Tongue (tissue), 2 donors: Measurements from ENCODE around the gene CABP1. TPM values are rescaled to one million over a fixed set of nuclear protein-coding genes. Genes with fewer than 3 reads are reported as not detected.
A peak's percentile ranks its signal among the peaks of the same experiment; 100 is the strongest.

ENCODE experiments used
- DNase-seq: peaks from one replicate; pipeline ENCODE4 v3.0.0-alpha.2; 2015
- total RNA-seq: library from RNA; depleted of rRNA; stranded (reverse); fragments of >200 nt; gene quantifications from one replicate; pipeline ENCODE4 v1.2.3, GENCODE V29; 2014

CABP1 gene
- total RNA-seq, 1 donor from 2014 or later = 0.51 TPM

DNA sequence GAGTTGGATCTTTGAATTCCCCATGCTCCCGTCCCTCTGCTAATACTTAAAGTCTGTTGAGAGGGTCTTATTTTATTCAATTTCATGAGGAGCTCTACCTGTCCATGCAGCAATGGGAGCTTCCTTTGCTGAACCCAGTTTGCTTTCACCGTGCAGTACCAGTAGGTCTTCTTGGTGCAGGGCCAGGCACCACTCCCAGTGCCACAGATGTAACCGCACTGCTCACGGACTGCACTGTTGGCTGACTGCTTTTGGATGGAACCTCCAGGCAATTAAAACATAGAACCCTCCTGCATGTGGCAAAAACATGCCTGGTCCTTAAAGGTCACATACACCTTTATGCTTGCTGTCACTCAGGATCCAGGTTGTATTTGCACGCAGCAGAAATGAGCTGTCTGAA, 9.3 kb upstream of the CABP1 start:
- DNase-seq = no peak

DNA sequence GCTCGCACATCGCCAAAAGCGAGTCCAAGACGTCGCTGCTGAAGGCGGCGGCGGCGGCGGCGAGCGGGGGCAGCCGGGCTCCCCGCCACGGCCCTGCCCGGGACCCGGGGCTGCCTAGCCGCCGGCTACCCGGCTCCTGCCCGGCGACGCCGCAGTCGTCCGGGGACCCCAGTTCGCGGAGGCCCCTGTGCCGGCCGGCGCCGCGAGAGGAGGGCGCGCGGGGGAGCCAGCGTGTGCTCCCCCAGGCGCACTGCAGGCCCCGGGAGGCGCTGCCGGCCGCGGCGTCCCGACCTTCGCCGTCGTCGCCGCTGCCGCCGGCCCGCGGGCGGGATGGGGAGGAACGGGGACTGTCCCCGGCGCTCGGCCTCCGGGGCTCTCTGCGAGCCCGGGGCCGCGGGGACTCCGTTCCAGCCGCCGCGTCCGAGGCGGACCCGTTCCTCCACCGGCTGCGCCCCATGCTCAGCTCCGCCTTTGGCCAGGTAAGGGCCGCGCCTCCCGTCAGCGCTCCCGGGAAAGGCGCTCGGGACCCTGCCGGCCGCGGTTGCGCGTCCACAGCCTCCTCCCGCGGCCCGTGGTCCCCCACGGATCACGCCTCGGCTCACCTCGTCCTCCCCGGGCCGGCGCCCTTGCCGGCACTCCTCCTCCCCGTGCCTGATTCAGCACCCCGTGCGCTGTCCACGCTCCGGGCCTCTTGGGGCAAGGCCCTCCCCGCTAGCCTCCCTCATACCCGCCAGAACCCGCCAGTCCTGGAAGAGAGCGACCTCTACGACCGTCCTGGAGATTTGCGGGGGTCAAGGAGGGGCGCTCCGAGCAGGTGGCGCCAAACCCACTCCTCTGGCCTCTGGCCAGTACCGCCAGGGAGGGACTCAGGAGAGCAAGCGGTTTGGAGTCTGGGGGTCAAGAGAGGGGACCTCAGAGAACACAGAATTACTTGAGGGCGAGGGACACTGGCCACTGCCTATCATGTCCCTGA, 721 bp downstream of the CABP1 start:
- peak; percentile 71 for DNase-seq

DNA sequence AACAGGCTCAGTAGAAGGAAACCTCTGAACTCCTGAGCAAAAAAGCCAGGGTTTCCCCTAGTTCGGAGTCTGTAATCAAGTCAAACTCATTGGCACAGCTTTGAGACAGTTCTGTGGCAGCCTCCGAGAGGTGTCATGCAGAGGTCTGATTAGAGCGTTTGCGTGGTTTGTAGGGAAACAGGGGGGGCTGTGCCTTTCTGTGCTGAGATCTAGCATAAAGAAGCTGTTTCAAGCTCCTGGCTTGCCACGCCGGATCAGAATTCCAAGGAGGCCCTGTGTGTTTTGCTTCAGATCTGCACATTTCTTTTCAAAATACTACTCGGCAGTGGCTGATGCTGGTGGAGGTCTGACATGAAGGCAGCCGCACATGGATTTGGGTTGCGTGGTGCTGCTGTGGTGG, 1.7 kb downstream of the CABP1 start:
- DNase-seq = no peak

DNA sequence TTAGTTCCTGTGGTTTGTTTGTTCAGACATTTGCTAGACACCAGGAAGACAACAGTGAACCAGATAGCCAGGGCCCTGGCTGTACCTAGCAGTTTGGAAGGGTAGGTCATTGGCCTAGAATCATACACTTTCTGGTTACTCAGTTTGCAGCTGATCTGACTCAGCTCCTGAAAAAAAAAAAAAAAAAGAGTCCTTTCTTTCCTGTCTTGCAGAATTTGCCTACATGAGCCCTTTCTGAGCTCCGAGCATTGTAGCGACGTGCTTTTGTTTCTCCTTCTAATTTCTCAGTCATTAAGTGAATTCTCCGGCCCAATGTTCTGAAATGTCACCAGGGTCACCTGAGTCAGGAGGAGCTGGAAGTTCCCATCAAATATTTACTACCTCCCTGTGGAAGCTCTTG, 2.4 kb downstream of the CABP1 start:
- DNase-seq = no peak

DNA sequence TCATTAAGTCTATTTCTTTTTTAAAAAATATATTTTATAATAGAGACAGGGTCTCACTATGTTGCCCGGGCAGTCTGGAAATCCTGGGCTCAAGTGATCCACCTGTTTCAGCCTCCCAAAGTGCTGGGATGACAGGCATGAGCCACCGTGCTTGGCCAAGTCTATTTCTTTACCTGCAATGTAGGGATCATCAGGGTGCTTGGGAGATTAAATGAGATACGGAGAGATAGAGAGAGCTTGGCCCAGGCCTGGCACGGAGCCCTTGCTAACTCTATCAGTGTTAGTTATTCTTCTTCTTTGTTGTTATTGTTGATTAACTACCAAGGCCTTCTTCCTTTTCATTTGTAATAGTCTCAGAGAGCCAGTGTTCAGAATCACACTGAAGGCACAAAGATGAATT, 3.1 kb downstream of the CABP1 start:
- no peak for DNase-seq

DNA sequence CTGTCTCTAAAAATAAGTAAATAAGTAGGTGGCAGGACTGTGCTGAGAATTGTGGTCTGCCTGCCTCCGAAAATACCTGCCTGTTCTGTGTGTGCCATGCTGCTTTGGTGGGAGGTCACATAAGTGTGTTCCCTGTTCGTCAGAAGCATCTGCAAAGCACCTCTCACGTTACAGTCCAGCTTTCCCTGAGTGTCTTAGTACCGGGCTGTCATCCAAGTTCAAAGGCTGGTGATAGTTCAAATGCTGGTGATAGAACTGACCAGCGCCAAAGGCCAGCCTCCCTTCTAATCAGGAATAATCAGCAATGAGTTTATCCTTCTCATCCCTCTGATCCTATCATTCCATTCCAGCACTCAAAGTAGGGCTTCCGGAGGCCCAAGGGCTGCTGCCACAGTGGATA, 5.6 kb downstream of the CABP1 start:
- DNase-seq = no peak

DNA sequence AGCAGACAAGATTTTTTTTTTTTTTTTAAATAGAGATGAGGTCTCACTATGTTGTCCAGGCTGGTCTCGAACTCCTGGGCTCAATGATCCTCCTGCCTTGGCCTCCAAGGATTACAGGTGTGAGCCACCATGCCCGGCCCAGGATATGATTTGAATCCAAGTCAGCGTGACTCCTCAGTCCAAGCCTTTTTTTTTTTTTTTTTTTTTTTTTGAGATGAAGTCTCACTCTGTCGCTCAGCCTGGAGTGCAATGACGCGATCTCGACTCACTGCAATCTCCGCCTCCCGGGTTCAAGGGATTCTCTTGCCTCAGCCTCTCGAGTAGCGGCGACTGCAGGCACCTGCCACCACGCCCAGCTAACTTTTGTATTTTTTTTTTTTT, 6.9 kb downstream of the CABP1 start:
- DNase-seq = no peak

DNA sequence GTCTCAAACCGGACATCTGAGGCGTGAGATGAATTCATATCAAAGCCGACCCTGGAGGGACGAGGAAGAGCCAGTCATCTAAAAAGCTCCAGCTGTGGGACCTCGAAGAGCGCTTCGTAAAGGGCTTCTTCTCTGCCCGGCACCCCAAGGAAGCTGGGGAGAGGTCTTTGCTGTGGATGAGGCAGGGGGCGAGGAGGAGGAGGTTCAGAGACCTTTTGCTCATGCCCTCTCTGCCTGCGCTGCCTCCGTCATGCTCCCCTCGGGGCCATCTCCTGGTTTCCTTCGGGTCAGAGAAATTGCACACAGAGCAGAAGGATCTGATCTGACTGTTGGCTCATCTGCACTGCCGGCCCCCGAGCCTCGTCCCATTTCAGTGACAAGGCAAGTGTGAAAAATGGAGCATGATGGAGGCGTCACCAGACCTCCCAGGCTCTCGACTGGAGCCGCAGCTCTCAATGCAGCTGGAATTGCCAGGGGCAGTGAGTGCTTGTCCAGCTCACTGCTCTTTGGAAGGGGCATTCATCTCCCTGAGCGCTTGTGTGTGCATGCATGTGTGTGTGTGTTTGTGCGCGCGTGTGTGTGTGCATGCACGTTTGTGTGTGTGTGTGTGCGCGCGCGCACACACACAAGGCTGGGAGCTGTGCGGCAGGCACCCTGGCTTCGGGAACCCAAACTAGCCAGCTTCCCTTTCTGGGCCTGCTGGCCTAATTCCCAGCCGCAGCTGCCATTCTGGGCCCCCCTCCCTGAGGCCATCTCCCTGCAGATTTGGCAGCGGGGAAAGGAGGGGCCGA, 9.2 kb downstream of the CABP1 start:
- DNase-seq = peak; percentile 66

DNA sequence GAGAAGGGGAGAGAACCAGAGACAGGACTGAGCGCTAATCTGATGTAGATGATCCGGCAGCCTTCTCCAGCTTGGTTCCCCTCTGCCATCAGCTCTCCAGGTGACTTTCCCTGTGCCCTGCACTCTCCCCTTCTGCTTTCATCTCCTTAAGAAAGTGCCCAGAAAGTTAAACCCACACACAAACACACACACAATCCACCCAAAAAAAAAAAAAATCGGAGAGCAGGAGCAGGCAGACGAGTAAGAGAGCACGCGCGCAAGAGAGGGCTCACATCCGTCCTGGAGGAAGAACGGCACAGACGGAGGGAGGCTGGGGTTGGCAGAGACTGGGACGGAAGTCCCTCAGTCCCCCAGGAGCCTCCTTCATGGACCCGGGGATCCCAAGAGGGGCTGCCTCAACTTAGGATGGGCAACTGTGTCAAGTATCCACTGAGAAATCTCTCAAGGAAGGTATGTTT, 9.8 kb downstream of the CABP1 start:
- DNase-seq = no peak

DNA sequence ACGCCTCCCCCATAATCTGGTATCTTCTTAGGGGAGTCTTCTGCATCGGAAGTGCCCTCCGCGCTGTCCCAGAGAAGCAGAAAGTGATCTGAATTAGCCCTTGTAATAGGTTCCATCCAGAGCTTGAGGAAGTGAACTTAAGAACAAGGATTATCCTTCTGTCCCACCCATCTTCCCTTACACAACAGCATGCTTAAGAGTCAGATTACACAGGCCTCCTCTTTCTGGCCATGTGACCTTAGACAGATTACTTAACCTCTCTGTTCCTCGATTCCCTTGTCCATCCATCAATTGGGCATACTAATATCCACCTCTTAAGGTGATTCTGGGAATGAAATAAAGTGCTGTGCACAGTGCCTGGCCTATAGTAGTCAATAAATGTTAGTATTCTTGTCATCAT, 11.4 kb downstream of the CABP1 start:
- no peak for DNase-seq

DNA sequence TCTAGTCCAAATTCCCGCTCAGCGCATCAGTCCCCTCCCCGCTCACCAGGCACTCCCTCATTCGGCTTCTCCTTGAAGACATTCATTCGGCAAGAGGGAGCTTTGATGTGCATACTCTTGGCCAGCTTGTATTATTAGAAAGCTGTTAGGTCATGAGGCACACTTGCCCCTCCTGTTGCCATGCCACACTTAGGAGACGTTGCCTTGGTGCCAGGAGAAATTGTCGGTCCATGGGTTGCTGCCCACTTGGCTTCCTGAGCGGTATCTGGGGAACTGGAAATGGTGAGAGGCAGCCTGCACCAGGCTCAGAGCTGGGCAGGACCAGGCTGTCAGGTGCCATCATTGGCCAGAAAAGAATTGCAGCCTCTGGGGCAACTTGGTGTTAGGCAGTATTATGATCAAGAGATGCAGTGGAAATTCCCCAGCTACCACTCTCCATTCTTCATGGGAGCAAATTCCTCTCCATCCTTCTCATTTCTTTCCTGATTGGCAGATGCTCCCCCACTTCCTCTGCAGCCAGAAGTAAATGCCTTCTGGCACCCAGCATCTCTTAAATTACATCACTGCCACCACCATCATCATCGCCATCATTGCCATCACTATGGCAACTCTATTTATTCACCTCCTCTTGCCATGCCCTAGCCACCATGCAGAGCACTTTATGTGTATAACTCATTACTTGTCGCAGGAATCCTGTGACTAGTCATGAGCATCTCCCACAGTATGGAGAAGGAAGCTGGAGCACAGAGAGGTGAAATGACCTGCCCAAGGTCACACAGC, 12.4 kb downstream of the CABP1 start:
- no peak for DNase-seq

DNA sequence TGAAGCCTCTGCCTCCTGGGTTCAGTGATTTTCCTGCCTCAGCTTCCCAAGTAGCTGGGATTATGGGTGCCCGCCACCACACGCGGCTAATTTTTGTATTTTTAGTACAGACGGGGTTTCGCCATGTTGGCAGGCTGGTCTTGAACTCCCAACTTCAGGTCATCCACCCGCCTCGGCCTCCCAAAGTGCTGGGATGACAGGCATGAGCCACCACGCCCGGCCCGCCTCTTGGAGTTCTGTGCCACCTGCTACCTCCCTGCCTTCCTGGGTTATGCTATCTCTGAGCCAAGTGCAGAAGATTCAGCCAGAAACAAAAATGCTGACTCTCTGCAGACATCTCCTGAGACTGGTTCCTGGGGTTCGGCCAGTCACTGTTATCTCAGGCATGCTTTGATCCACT, 13.2 kb downstream of the CABP1 start:
- no peak for DNase-seq

DNA sequence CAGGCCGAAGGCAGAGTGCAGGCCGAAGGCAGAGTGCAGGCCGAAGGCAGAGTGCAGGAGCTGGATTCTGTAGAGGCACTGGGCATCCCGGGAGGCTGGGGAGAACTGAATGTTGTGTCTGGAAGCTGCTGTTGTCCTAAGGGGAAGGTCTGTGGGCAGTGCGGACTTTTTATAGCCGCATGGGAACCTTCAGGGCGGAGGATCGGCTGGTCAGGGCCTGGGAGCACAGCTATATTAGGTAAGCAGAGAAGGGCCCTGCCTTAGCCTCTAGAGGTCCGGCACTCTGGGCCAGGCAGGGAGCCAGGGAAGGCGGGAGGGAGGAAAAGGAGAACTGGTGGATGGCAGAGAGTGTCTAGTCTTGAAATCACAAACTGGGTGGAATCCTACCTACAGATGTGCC, 14.2 kb downstream of the CABP1 start:
- DNase-seq = peak; percentile 14

DNA sequence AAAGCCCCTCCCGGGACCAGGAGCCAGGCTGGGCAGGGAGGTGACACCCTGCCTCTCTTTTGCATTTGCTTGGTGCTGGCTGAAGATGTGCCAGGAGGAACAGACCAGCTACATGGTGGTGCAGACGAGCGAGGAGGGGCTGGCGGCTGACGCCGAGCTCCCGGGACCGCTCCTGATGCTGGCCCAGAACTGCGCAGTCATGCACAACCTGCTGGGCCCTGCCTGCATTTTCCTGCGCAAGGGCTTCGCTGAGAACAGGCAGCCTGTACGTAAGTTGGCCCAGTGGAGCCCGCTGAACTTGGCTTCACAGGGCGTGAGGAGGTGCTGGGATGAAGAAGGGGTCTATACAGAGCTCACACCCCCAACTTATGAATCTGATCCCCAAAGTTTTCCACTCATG, 15.6 kb downstream of the CABP1 start:
- DNase-seq = no peak

DNA sequence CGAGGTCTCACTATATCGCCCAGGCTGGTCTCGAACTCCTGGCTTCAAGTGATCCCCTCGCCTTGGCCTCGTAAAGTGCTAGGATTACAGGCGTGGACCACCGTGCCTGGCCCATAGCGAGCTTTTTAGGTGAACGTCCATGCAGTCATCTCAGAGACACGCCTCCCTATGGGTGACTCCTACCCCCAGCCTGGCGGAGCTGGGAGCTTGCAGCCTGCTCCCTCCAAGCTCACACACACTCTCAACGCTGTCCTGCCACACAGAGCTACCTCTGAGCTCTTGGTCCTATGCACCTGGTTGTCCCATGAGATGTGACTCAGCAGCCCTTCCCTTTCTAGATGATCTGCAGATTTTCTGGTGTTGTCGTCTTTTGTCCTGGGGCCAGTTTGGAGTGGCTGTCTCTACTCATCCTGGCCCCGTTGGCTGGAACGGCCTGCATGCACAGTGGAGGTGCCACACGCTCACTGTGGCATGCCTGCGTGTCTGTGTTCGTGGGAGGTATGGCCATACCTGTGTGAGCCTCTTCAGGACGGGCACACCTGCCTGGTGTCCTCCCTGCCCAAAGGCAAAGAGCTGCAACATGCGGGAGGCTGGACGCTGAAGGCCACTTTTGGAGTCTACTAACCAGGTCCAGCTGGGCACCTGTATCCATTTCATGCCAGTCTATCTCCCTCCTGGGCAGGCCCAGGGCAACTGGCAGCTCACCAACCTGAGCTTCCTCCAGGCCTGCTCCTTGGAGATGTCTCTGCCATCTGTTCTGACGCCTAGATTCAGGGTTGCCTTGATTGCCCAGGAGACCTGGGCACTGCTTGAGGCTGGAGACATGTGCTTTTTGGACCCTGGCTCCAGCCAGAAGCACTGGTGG, 18.1 kb downstream of the CABP1 start:
- no peak for DNase-seq

DNA sequence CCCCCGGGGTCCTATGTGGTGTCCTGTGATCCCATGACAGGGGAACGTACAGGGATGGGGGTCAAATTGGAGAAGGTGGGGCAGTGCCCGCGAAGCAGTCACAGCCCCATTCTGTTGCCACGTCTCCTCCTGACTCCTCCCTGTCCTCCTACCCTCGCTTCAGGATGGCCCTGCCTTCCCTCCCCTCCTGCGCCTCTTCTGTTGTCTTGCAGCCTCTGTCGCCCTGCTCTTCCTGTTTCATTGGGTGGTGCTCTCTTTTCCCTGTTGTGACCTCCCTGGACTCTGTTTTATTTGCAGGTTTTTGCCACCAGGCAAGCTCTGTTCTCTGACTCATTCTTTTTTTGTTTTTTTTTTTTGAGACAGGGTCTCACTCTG, 18.7 kb downstream of the CABP1 start:
- DNase-seq = no peak

DNA sequence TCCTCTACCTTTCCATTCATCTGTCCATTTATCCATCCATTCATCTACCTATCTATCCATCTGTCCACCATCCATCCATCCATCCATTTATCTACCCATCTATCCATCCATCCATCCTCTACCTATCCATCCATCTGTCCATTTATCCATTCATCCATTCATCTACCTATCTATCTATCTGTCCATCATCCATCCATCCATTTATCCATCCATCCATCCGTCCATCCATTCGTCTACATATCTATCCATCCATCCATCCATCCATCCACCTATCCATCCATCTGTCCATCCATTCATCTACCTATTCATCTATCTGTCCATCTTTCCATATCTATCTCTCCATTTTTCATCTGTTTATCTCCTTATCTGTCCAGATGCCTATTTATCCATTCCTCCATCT, 21.0 kb downstream of the CABP1 start:
- no peak for DNase-seq

DNA sequence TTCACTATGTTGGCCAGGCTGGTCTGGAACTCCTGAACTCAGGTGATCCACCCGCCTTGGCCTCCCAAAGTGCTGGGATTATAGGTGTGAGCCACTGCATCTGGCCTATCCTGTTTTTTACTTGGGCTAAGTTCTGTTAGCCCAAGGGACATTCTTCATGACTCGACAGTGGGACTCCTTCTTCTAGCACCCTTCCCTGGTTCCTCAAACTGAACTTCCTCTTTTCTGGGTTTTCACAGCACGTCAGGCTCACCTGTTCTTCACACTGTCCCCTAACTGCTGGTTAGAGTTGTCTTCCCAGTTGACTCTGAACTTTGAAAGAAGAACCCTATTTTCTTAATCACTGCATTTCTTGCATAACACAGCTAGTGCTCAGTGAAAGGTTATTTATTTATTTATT, 22.5 kb downstream of the CABP1 start:
- no peak for DNase-seq

DNA sequence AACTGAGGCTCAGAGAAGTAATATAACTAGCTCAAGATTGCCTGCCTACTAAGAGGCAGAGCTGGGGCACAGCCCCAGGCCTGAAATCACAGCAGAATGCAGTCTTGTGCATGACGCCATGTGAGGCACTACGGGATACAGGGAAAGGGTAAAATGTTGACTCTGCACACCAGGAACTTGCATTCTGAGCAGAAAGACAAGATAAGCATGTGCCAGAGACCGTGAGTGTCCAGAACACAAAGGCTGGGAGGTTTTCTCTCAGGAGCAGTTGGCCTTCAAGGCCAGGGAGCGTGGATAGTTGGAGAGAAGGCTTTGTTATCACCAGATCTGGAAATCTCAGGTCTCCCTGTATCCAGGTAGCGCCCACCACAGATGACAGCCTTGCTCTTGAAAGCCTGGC, 23.3 kb downstream of the CABP1 start:
- no peak for DNase-seq

DNA sequence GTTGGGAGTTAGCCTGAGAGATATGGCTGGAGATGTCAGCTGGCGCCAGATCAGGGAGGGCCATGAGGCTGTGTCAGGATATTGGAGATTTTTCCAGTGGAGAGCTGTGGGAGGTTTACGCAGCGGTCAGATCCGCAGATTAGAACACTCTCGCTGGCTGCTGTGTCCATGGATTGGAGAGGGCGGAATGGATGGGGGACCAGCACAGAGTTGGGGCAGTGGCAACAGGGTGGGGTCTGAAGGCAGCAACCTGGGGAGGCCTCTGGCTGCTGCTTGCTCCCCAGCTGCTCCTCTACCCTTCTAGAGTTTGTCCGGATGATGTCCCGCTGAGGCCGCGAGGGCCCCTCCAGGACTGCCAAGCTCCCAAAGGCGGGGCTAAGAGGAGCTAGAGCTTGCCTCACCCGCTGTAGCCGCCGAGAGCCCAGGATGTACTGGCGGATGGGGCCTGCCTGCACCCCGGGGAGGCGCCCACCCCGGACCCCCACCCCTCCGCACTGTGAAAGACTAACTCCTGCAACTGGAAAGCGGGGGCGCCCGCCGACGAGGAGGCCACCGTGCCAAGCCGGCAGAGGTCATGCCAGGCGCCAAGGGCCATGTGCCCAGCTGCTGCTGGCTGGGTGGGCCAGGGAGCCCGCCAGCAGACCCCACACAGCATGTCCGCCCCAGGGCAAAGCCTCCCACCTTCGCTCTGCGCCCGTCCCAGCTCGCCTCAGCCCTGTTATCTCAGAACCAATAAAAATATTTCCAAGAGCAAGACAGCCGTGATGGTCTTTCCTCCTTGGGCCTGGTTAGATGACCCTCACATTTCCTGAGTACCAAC, 26.4 kb downstream of the CABP1 start:
- no peak for DNase-seq
